ENCODE data around the gene METTL5. TPM values are rescaled to one million over a fixed set of nuclear protein-coding genes. Genes with fewer than 3 reads are reported as not detected.

METTL5 gene
- polyA plus RNA-seq, 1 of the 3 experiments (the other 2 are of a cell fraction), result 40.7 TPM

DNA sequence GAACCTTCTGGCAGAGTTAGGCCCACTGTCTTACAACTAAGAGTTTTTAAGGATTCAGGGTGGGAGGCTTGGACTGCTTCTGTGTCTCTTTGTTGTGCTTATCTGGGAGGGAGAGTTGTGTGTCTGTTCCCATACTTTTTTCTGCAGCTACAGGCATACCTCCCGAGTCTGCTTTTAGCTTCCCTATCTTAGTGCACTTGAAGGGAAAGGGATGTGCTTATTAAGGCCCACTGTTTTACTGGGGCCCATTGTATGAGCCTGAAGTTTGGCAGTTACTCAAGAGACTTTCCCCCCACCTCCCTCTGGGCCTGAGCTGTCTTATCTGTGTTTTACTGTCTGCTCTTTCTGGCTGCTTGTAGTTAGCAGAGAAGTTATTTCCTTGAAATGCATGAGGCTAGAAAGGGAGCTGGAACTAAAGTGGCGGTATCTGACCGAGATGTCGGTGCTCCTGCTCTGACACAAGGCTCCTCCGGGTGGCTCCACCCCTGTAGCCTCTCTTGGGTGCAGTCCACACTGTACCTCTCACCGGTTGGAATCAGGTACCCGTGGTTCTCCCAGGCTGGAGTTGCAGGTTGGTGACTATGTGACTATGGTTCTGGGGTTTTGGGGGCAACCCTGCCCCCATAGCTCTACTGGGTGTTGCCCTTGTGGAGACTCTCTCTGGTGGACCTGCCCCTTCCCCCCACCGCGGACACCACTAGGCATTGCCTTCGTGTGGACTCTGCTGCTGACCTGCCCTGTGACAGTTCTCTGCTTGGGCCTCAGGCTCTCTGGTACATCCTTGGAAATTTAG lies 15.4 kb upstream of the METTL5 start:
- H4K20me1 ChIP-seq (ENCODE audit: insufficient read depth), result peaks cover 16% of the 10 kb centered on the region
- no peak overlapping the region for H3K4me3 ChIP-seq (ENCODE audit: low read depth in 2 of 2, low read length in 1 of 2)
- TF ChIP-seq TEAD4 (IDR thresholded peaks at IDR 0.05; ENCODE audit: borderline replicate concordance, insufficient read depth) (no peak), FOXJ3 (CRISPR knock-in tag; IDR thresholded peaks at IDR 0.05) (no peak), ELF1 (IDR thresholded peaks at IDR 0.05) (no peak), GATA2 (CRISPR knock-in tag; IDR thresholded peaks at IDR 0.05) (no peak), FOSL2 (IDR thresholded peaks at IDR 0.05; ENCODE audit: borderline replicate concordance, low read depth) (no peak), CHD2 (IDR thresholded peaks at IDR 0.05; ENCODE audit: low read length, partially characterized antibody) (no peak), YY1 (IDR thresholded peaks at IDR 0.05; ENCODE audit: low read depth) (no peak), RXRA (IDR thresholded peaks at IDR 0.05; ENCODE audit: borderline replicate concordance, low read depth) (no peak), SIN3A (IDR thresholded peaks at IDR 0.05; ENCODE audit: borderline replicate concordance, low read depth, low read length) (no peak), TCF12 (IDR thresholded peaks at IDR 0.05) (no peak), GABPA (IDR thresholded peaks at IDR 0.05; ENCODE audit: low read depth) (no peak), RFX5 (IDR thresholded peaks at IDR 0.05; ENCODE audit: low read length) (no peak), MXI1 (IDR thresholded peaks at IDR 0.05; ENCODE audit: low read depth, low read length) (no peak)
- TF ChIP-seq, protein P1, sequence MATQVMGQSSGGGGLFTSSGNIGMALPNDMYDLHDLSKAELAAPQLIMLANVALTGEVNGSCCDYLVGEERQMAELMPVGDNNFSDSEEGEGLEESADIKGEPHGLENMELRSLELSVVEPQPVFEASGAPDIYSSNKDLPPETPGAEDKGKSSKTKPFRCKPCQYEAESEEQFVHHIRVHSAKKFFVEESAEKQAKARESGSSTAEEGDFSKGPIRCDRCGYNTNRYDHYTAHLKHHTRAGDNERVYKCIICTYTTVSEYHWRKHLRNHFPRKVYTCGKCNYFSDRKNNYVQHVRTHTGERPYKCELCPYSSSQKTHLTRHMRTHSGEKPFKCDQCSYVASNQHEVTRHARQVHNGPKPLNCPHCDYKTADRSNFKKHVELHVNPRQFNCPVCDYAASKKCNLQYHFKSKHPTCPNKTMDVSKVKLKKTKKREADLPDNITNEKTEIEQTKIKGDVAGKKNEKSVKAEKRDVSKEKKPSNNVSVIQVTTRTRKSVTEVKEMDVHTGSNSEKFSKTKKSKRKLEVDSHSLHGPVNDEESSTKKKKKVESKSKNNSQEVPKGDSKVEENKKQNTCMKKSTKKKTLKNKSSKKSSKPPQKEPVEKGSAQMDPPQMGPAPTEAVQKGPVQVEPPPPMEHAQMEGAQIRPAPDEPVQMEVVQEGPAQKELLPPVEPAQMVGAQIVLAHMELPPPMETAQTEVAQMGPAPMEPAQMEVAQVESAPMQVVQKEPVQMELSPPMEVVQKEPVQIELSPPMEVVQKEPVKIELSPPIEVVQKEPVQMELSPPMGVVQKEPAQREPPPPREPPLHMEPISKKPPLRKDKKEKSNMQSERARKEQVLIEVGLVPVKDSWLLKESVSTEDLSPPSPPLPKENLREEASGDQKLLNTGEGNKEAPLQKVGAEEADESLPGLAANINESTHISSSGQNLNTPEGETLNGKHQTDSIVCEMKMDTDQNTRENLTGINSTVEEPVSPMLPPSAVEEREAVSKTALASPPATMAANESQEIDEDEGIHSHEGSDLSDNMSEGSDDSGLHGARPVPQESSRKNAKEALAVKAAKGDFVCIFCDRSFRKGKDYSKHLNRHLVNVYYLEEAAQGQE (IDR thresholded peaks at IDR 0.05; ENCODE audit: low read depth, low read length), result no peak
- TF ChIP-seq, protein P2, sequence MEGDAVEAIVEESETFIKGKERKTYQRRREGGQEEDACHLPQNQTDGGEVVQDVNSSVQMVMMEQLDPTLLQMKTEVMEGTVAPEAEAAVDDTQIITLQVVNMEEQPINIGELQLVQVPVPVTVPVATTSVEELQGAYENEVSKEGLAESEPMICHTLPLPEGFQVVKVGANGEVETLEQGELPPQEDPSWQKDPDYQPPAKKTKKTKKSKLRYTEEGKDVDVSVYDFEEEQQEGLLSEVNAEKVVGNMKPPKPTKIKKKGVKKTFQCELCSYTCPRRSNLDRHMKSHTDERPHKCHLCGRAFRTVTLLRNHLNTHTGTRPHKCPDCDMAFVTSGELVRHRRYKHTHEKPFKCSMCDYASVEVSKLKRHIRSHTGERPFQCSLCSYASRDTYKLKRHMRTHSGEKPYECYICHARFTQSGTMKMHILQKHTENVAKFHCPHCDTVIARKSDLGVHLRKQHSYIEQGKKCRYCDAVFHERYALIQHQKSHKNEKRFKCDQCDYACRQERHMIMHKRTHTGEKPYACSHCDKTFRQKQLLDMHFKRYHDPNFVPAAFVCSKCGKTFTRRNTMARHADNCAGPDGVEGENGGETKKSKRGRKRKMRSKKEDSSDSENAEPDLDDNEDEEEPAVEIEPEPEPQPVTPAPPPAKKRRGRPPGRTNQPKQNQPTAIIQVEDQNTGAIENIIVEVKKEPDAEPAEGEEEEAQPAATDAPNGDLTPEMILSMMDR (IDR thresholded peaks at IDR 0.05), result no peak
- H3K9me2 ChIP-seq, result no peaks in the 10 kb centered on the region
- no peaks in the 10 kb centered on the region for H3F3A ChIP-seq (replicated peaks; ENCODE audit: insufficient read depth)
- POLR2A ChIA-PET, result no interaction called here
- CTCF ChIA-PET, result interaction anchor here (0.7 kb wide), 1 partner anchor 12 kb away, joined by 4 read pairs; no protein-coding TSS in a partner anchor
- H3K79me2 ChIP-seq (ENCODE audit: insufficient read depth), result peaks cover 68% of the 10 kb centered on the region
- WGBS (ENCODE audit: low lambda C conversion rate), result 98% methylated on average over 5 of the region's 10 CpGs
- H3K27me3 ChIP-seq (ENCODE audit: insufficient read depth), result no peaks in the 10 kb centered on the region
- no peak overlapping the region for H3K4me2 ChIP-seq
- no peak for DNase-seq
- no peak overlapping the region for H3K9ac ChIP-seq
- H2AFZ ChIP-seq (ENCODE audit: low read depth), result no peak overlapping the region
- no peaks in the 10 kb centered on the region; a peak in 1 of 4 replicates for H3K4me1 ChIP-seq (ENCODE audit: control insufficient read depth in 1 of 2, insufficient read depth in 2 of 2, low read depth in 1 of 2, low read length in 1 of 2)
- no peaks in the 10 kb centered on the region for H3K9me3 ChIP-seq
- H3K36me3 ChIP-seq (replicated peaks in 1 of 2; ENCODE audit: control insufficient read depth in 1 of 2, insufficient read depth in 2 of 2, low read length in 1 of 2), result no peaks in the 10 kb centered on the region
- no peak overlapping the region for H3K27ac ChIP-seq (ENCODE audit: low read depth in 2 of 2, low read length in 1 of 2)

All from SK-N-SH (cell line).